Activated CD4-positive, alpha-beta T cell treated with anti-CD3 and anti-CD28 coated beads, Interleukin-2, amount 10 ng/mL, durations not matched to agents 7 days and 5 days (primary cell): ENCODE data around the gene RIC8B. TPM values are rescaled to one million over a fixed set of nuclear protein-coding genes. Genes with fewer than 3 reads are reported as not detected.

ENCODE experiments used
- CTCF ChIA-PET: fragments of 350-600 bp; sonication (Branson Sonifier 250); formaldehyde crosslinking; loops from one replicate; lab custom pipeline; 2021; ENCODE audit warnings: antibody characterized with exemption; lab: Charles Lee
- POLR2A ChIA-PET: fragments of 350-600 bp; sonication (Branson Sonifier 250); formaldehyde crosslinking; loops from one replicate; lab custom pipeline; 2021; ENCODE audit warnings: antibody characterized with exemption; lab: Charles Lee
- DNase-seq: peaks from one replicate; pipeline ENCODE4 v3.0.0-alpha.2; 2020
- H3K27ac Mint-ChIP-seq: one replicate; pipeline ENCODE4 v1.8.0; 2021; ENCODE audit warnings: mild to moderate bottlenecking, moderate library complexity, mixed read lengths
- H3K27me3 Mint-ChIP-seq: one replicate; pipeline ENCODE4 v1.8.0; 2021; ENCODE audit warnings: mixed read lengths
- H3K36me3 Mint-ChIP-seq: one replicate; pipeline ENCODE4 v1.8.0; 2021; ENCODE audit warnings: low read depth, mixed read lengths
- H3K4me1 Mint-ChIP-seq: one replicate; pipeline ENCODE4 v1.8.0; 2021; ENCODE audit warnings: mixed read lengths
- H3K4me3 Mint-ChIP-seq: one replicate; pipeline ENCODE4 v1.8.0; 2021; ENCODE audit warnings: mild to moderate bottlenecking, moderate library complexity, mixed read lengths
- H3K9me3 Mint-ChIP-seq: one replicate; pipeline ENCODE4 v1.8.0; 2021; ENCODE audit warnings: mixed read lengths
- total RNA-seq, 2 experiments: library from RNA; stranded (reverse); gene quantifications; one replicate each; pipeline ENCODE4 v1.2.3, GENCODE V29; 2021

RIC8B gene
- total RNA-seq, 2 experiments from 2014 or later: 13.6 to 14.0 TPM

DNA sequence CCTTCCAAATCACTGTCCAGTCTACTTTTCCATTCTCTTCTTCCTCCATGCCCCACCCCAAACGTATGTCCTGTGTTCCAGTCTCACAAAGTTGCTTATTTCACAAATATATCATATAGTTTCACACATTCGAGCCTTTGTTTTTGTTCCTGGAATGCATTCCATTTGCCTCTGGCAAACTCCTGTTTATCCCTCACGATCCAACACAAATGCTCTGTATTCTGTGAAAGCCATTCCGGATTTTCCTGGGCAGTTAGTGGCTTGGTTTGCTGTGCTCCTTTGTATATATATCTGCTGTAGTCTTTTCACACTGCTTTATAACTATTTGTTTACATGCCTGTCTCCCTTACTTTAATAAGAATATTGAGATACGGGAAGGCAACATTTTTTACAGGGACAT, 9.0 kb downstream of the RIC8B start:
- Mint-ChIP-seq H3K36me3 (peaks cover 26% of the 10 kb centered on the region), H3K9me3 (peaks cover 4% of the 10 kb centered on the region), H3K4me3 (no peak overlapping the region), H3K4me1 (no peaks in the 10 kb centered on the region), H3K27me3 (no peaks in the 10 kb centered on the region), H3K27ac (no peak overlapping the region)
- DNase-seq: no peak
- CTCF ChIA-PET: no interaction called here
- POLR2A ChIA-PET: no interaction called here

GRCh38 chr12:106790020-106790419, 15.5 kb downstream of the RIC8B start:
- no peaks in the 10 kb centered on the region for H3K4me1 Mint-ChIP-seq
- no peak overlapping the region for H3K4me3 Mint-ChIP-seq
- no peaks in the 10 kb centered on the region for H3K27me3 Mint-ChIP-seq
- DNase-seq: no peak
- peaks cover 51% of the 10 kb centered on the region for H3K36me3 Mint-ChIP-seq
- ChIA-PET CTCF (interaction anchor here (0.9 to 1.4 kb wide), 2 partner anchors 13 to 24 kb away, joined by 3 to 5 read pairs; no protein-coding TSS in a partner anchor), POLR2A (no interaction called here)
- H3K27ac Mint-ChIP-seq: no peak overlapping the region
- peaks cover 4% of the 10 kb centered on the region for H3K9me3 Mint-ChIP-seq

GRCh38 chr12:106791531-106791930, 17.0 kb downstream of the RIC8B start:
- Mint-ChIP-seq H3K9me3 (peaks cover 4% of the 10 kb centered on the region), H3K27ac (no peak overlapping the region), H3K36me3 (peaks cover 46% of the 10 kb centered on the region), H3K4me3 (no peak overlapping the region), H3K27me3 (no peaks in the 10 kb centered on the region), H3K4me1 (no peaks in the 10 kb centered on the region)
- no peak for DNase-seq
- ChIA-PET CTCF (interaction anchor here (1.1 kb wide), 1 partner anchor 16 kb away, joined by 3 read pairs; no protein-coding TSS in a partner anchor), POLR2A (no interaction called here)

- ChIA-PET POLR2A (no interaction called here), CTCF (no interaction called here)
- H3K9me3 Mint-ChIP-seq: no peaks in the 10 kb centered on the region
- no peaks in the 10 kb centered on the region for H3K4me1 Mint-ChIP-seq
- no peak overlapping the region for H3K4me3 Mint-ChIP-seq
- H3K36me3 Mint-ChIP-seq: peaks cover 26% of the 10 kb centered on the region
- H3K27me3 Mint-ChIP-seq: no peaks in the 10 kb centered on the region
- no peak for DNase-seq
- H3K27ac Mint-ChIP-seq: no peak overlapping the region
Measured at GRCh38 chr12:106794369-106794768, 19.9 kb downstream of the RIC8B start.

DNA sequence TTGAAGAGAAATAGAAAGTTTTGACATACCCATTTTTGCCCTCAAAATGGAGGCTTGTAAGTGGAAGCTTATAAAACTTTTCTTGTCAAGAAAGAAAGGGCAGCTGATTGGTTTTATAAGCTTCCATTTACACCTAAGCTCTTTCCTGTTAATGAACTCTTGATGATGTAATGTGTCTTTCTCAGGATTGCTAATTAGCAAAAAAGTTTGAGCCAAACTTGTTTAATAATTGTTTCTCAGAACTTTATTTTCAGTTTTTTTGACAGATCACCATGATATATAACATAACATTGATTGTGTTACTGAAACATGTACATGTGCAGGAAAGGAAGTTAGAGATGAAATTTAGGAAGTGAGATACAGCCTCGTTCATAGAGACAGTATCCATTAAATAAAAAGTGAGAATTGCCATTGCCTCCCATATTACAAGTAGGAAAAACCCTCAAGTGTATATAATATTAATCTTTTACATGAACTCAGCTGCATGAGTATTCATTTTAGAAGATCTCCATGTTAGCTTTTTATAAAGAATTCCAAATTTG, 26.8 kb downstream of the RIC8B start:
- no peak for DNase-seq
- Mint-ChIP-seq H3K9me3 (no peaks in the 10 kb centered on the region), H3K27ac (no peak overlapping the region), H3K27me3 (no peaks in the 10 kb centered on the region), H3K4me1 (no peaks in the 10 kb centered on the region), H3K36me3 (peaks cover 15% of the 10 kb centered on the region), H3K4me3 (no peak overlapping the region)
- ChIA-PET CTCF (no interaction called here), POLR2A (interaction anchor here (0.7 kb wide), 1 partner anchor 36 kb away, joined by 3 read pairs; no protein-coding TSS in a partner anchor)

DNA sequence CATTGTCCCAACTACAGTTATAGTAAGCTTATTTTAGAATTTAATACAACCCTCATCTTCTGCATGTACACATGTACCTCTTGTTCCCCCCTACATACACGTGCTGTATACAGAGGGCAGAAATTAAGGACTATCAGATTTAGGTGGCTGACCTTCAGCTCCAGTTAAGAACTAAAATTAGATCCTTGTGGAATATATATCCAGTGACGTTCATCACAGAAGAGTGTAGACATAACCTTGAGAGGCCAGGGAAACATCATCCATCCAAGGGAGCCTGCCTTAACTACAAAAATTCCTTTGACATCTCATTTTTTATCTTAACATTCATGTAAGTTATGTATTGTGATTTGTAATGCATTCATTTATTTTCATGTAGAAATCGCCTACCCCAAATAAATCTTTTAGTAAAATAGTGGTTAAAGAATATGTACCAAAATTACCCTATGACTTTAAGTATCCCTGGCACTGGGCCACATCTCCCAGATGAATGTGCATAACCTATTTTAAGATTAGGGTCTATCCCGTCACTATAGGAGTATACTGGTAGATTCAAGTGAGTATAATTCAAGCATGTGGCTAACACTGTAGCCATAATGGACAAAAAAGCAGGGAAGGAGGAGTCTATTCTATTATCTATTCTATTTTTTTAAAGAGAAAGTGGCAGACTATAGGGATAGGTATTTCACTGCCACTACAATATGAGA, 27.5 kb downstream of the RIC8B start:
- Mint-ChIP-seq H3K27ac (no peak overlapping the region), H3K4me3 (no peak overlapping the region), H3K27me3 (no peaks in the 10 kb centered on the region), H3K9me3 (no peaks in the 10 kb centered on the region), H3K36me3 (peaks cover 20% of the 10 kb centered on the region), H3K4me1 (no peaks in the 10 kb centered on the region)
- CTCF ChIA-PET: no interaction called here
- POLR2A ChIA-PET: no interaction called here
- DNase-seq: no peak

DNA sequence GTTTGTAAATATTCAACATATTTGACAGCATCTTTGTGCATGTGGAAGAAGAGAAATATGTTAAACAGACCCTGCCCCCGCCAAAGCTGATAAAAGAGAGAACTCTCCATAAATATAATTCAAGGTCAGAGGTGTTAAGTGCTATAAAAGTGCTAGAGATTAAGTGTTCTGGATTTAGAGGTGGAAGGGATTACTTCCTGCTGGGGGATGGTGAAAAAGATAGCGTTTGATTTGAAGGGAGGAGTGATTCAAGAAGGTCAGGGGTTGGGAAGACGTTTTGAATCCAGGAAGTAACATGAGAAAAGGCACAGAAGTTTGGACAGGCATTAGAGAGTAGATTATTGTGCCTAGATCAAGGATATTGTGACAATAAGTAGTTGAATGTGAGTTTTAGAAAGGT, 30.2 kb downstream of the RIC8B start:
- no peaks in the 10 kb centered on the region for H3K27me3 Mint-ChIP-seq
- no peaks in the 10 kb centered on the region for H3K9me3 Mint-ChIP-seq
- no peak overlapping the region for H3K27ac Mint-ChIP-seq
- CTCF ChIA-PET: no interaction called here
- DNase-seq: no peak
- no peaks in the 10 kb centered on the region for H3K4me1 Mint-ChIP-seq
- H3K36me3 Mint-ChIP-seq: peaks cover 21% of the 10 kb centered on the region
- no peak overlapping the region for H3K4me3 Mint-ChIP-seq
- POLR2A ChIA-PET: no interaction called here

GRCh38 chr12:106814714-106815113, 40.2 kb downstream of the RIC8B start:
- Mint-ChIP-seq H3K4me3 (no peak overlapping the region), H3K4me1 (no peaks in the 10 kb centered on the region), H3K9me3 (no peaks in the 10 kb centered on the region), H3K27me3 (no peaks in the 10 kb centered on the region), H3K27ac (no peak overlapping the region), H3K36me3 (peaks cover 6% of the 10 kb centered on the region)
- DNase-seq: no peak
- ChIA-PET POLR2A (no interaction called here), CTCF (interaction anchor here (1.8 kb wide), 1 partner anchor 24 kb away, joined by 5 read pairs; no protein-coding TSS in a partner anchor)

- no peak overlapping the region for H3K27ac Mint-ChIP-seq
- H3K4me3 Mint-ChIP-seq: no peak overlapping the region
- ChIA-PET CTCF (no interaction called here), POLR2A (no interaction called here)
- H3K9me3 Mint-ChIP-seq: no peaks in the 10 kb centered on the region
- no peaks in the 10 kb centered on the region for H3K27me3 Mint-ChIP-seq
- no peak for DNase-seq
- H3K36me3 Mint-ChIP-seq: peaks cover 9% of the 10 kb centered on the region
- H3K4me1 Mint-ChIP-seq: no peaks in the 10 kb centered on the region
Measured at GRCh38 chr12:106815741-106816140, 41.3 kb downstream of the RIC8B start.

DNA sequence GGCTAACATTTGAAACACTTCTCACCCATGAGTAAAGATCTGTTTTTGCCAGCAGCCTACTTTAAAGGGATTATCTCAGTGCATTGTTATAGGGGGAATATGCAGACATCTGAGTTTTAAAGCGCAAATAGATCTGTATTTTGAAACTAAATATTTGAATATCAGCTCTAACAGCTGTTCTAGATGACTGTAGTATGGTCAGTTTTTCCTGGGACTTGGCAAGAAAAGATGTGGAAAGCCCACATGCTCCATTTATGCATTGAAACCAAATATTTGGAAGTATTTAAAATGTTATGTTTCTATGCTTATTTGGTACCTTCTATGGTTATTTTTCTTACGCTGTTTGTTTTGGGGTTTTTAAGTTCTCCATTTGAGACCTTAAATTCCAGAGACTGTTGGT, 41.7 kb downstream of the RIC8B start:
- POLR2A ChIA-PET: no interaction called here
- no peaks in the 10 kb centered on the region for H3K27me3 Mint-ChIP-seq
- H3K4me3 Mint-ChIP-seq: no peak overlapping the region
- CTCF ChIA-PET: no interaction called here
- H3K9me3 Mint-ChIP-seq: no peaks in the 10 kb centered on the region
- H3K4me1 Mint-ChIP-seq: no peaks in the 10 kb centered on the region
- H3K27ac Mint-ChIP-seq: no peak overlapping the region
- no peak for DNase-seq
- peaks cover 11% of the 10 kb centered on the region for H3K36me3 Mint-ChIP-seq

DNA sequence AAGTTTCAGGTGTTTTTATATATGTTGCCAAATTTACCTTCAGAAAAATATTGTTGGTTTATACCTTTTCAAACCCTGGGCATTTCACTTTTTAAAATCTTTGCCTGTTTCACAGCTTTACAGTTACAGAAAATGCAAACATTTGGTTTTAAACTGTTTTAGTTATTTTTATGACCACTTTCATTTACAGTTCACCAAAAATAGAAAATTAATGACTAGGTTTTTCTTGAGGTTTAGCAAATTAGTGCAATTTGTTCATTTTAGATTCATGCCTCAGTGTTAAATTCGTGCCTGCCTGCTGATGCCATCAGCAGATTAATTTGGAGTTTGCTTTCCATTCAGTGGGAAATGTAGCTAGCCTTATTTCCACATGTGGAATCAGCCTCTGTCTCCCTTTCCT, 45.5 kb downstream of the RIC8B start:
- DNase-seq: no peak
- H3K27ac Mint-ChIP-seq: no peak overlapping the region
- no peak overlapping the region for H3K4me3 Mint-ChIP-seq

DNA sequence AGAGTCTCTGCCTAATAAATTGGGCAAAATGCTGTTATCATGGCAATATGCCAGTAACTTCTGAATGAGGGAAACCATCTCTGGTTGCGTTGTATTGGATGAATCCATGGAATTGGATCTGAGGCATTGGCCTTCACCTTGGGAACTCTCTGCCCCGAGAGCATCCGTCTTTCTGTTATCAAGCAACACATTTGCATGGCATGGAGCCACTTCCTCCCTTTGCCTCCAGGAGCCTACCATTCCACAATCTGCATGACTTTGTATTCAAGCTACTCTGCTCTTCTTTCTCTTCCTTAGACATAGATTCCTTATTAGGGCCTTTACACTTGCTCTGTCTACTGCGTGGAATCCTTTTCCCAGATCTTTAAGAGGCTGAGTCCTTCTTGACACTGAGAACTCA, 57.2 kb downstream of the RIC8B start:
- Mint-ChIP-seq H3K27ac (no peak overlapping the region), H3K36me3 (peaks cover 5% of the 10 kb centered on the region), H3K27me3 (no peaks in the 10 kb centered on the region), H3K9me3 (no peaks in the 10 kb centered on the region), H3K4me3 (no peak overlapping the region), H3K4me1 (no peaks in the 10 kb centered on the region)
- POLR2A ChIA-PET: no interaction called here
- CTCF ChIA-PET: no interaction called here
- no peak for DNase-seq

More for the DNA sequence above, 45.5 kb downstream of the RIC8B start:
- Mint-ChIP-seq H3K4me1 (no peaks in the 10 kb centered on the region), H3K9me3 (no peaks in the 10 kb centered on the region), H3K27me3 (no peaks in the 10 kb centered on the region), H3K36me3 (peaks cover 17% of the 10 kb centered on the region)
- ChIA-PET POLR2A (no interaction called here), CTCF (interaction anchor here (0.6 kb wide), 1 partner anchor 603 kb away, joined by 5 read pairs; no protein-coding TSS in a partner anchor)

DNA sequence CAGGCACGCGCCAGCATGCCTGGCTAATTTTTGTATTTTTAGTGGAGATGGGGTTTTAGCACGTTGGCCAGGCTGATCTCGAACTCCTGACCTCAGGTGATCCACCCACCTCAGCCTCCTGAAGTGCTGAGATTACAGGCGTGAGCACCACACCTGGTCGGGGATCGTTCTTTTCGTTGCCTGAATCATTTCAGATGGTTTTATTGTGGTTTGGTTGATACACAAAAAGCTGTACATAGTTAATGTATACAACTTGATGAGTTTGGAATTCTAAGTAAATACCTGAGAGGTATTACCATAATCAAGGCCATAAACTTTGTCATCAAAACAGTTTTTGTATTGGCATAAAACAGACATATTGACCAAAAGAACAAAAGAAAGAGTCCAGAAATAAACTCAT, 63.3 kb downstream of the RIC8B start:
- no peak for DNase-seq
- Mint-ChIP-seq H3K27me3 (no peaks in the 10 kb centered on the region), H3K36me3 (no peaks in the 10 kb centered on the region), H3K4me1 (peaks cover 9% of the 10 kb centered on the region), H3K27ac (no peak overlapping the region), H3K9me3 (no peaks in the 10 kb centered on the region), H3K4me3 (no peak overlapping the region)
- POLR2A ChIA-PET: no interaction called here
- CTCF ChIA-PET: no interaction called here
